ENCODE results near the gene CST5. TPM values are rescaled to one million over a fixed set of nuclear protein-coding genes. Genes with fewer than 3 reads are reported as not detected.

Gene CST5
- total and polyA plus RNA-seq, 10 of the 15 experiments (the other 5 are each of a cell fraction or from before 2014, with no cell fraction given) = not detected

DNA sequence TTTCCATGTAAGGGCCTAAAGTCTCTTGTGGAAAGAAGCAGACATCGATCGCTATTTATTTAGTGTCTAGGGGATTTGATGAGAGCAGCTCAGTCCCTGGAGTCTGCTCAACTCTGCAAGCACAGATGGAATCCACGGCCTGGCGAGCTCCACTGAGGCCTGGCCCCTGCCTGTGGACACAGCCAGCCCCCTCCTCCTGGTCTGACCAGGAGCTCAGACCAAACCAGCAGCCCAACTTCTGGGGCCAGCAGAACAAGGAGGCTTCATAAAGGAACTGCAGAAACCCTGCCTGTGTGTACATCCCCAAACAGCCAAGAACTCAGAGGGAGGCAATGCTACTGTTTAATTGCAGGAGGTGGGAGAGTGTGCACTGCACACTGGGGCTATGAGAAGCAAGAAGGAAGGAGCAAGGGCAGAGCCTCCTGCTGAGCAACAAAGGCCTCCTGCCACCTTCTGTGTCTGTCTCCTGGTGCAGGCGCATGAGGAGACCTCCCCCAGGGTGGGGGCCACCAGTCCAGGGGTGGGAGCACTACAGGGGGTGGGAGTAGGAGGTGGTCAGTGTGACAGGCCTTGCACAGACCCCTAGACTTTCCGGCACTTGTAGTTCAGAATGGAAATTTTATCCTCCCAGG, 3.8 kb downstream of the CST5 start:
- Histone ChIP-seq H3K27ac (ENCODE audit: control insufficient read depth, insufficient read depth) (no peak overlapping the region), H3K27me3 (replicated peaks in 1 of 2; ENCODE audit: control insufficient read depth in 2 of 2, insufficient read depth in 2 of 2, low read length in 1 of 2) (peaks cover 2 to 3% of the 10 kb centered on the region in 2 experiments; a peak in 3 of 4 replicates), H3K79me2 (ENCODE audit: control insufficient read depth, insufficient read depth, low read length) (no peaks in the 10 kb centered on the region), H3K4me1 (ENCODE audit: control insufficient read depth, insufficient read depth, low read length) (no peaks in the 10 kb centered on the region), H3K9me3 (replicated peaks; ENCODE audit: control insufficient read depth, insufficient read depth, low read length) (no peaks in the 10 kb centered on the region), H3K4me3 (no peak overlapping the region), H3K36me3 (ENCODE audit: control insufficient read depth in 2 of 2, insufficient read depth in 2 of 2, low read length in 1 of 2) (no peaks in the 10 kb centered on the region), H2AFZ (ENCODE audit: control insufficient read depth, low read depth, low read length) (no peak overlapping the region), H3K9ac (ENCODE audit: control insufficient read depth, insufficient read depth, low read length) (no peak overlapping the region), H4K20me1 (ENCODE audit: control insufficient read depth, insufficient read depth) (no peaks in the 10 kb centered on the region), H3K4me2 (ENCODE audit: control insufficient read depth, insufficient read depth) (no peak overlapping the region)
- CTCF ChIA-PET = no interaction called here
- FAIRE-seq (no peak), DNase-seq (ENCODE audit: low read depth, low spot score) (no peak), ATAC-seq (no peak)
- RAD21 ChIA-PET (ENCODE audit: unreplicated experiment) = no interaction called here
- intact Hi-C loops (cut with micrococcal nuclease; ENCODE audit: unreplicated experiment) (no loop called here), in situ Hi-C loops (cut with MboI) (no loop called here)
- BruUV-seq (replicated peaks) = no TSS peak
- TF ChIP-seq CHD2 (IDR thresholded peaks at IDR 0.05; ENCODE audit: borderline replicate concordance, low read depth, low read length) (no peak), EP300 (IDR thresholded peaks at IDR 0.05; ENCODE audit: borderline replicate concordance in 1 of 2, control insufficient read depth in 1 of 2, low read depth in 2 of 2, low read length in 2 of 2) (no peak), SRF (IDR thresholded peaks at IDR 0.05; ENCODE audit: low read depth in 2 of 2, low read length in 2 of 2) (no peak), MXI1 (IDR thresholded peaks at IDR 0.05; ENCODE audit: low read depth, low read length) (no peak), JUNB (IDR thresholded peaks at IDR 0.05) (no peak), NFYB (IDR thresholded peaks at IDR 0.05; ENCODE audit: insufficient read depth, low read depth, low read length) (no peak), ZNF274 (IDR thresholded peaks at IDR 0.05; ENCODE audit: insufficient read depth, insufficient read length) (no peak), LARP7 (IDR thresholded peaks at IDR 0.05) (no peak), NR2F1 (conservative IDR thresholded peaks at IDR 0.05) (no peak), RAD51 (IDR thresholded peaks at IDR 0.05) (no peak), TCF12 (IDR thresholded peaks at IDR 0.05; ENCODE audit: low read depth, low read length) (no peak), SIX5 (IDR thresholded peaks at IDR 0.05; ENCODE audit: low read depth, low read length, severe bottlenecking) (no peak), CBX5 (IDR thresholded peaks at IDR 0.05; ENCODE audit: low read depth) (no peak), SMAD1 (IDR thresholded peaks at IDR 0.05; ENCODE audit: low read depth, partially characterized antibody) (no peak), MLLT1 (IDR thresholded peaks at IDR 0.05) (no peak), ATF3 (IDR thresholded peaks at IDR 0.05; ENCODE audit: borderline replicate concordance, extremely low read depth, low read depth, low read length) (no peak), NR2C1 (IDR thresholded peaks at IDR 0.05) (no peak), IKZF1 (conservative IDR thresholded peaks at IDR 0.05) (no peak), MTA3 (IDR thresholded peaks at IDR 0.05; ENCODE audit: borderline replicate concordance, low read length) (no peak)
- TF ChIP-seq, protein P1, sequence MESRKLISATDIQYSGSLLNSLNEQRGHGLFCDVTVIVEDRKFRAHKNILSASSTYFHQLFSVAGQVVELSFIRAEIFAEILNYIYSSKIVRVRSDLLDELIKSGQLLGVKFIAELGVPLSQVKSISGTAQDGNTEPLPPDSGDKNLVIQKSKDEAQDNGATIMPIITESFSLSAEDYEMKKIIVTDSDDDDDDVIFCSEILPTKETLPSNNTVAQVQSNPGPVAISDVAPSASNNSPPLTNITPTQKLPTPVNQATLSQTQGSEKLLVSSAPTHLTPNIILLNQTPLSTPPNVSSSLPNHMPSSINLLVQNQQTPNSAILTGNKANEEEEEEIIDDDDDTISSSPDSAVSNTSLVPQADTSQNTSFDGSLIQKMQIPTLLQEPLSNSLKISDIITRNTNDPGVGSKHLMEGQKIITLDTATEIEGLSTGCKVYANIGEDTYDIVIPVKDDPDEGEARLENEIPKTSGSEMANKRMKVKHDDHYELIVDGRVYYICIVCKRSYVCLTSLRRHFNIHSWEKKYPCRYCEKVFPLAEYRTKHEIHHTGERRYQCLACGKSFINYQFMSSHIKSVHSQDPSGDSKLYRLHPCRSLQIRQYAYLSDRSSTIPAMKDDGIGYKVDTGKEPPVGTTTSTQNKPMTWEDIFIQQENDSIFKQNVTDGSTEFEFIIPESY (IDR thresholded peaks at IDR 0.05) = no peak
- POLR2A ChIA-PET = no interaction called here
- WGBS (ENCODE audit: insufficient coverage, insufficient replicate concordance, low lambda C conversion rate, missing lambda C conversion rate) = 33% methylated on average over 6 of the region's 6 CpGs
- SMC1A ChIA-PET (ENCODE audit: uncharacterized antibody, unreplicated experiment) = no interaction called here
